Mesenchymal stem cell (in vitro differentiated cells and primary cell): ENCODE data around the gene EGFR.

Experiments used
- DNase-seq: peaks from one replicate; pipeline ENCODE4 v3.0.0-alpha.2; 2013
- H2AFZ ChIP-seq: one replicate; pipeline ENCODE4 v1.6.1; 2013; ENCODE audit warnings: low read depth, mild to moderate bottlenecking, control low read depth, inconsistent platforms, low read length, moderate library complexity
- H2AK5ac ChIP-seq: 2 replicates; pipeline ENCODE4 v1.6.1; 2013; ENCODE audit warnings: low read length, moderate library complexity, mild to moderate bottlenecking, inconsistent platforms; ENCODE audit not compliant: severe bottlenecking
- H2BK120ac ChIP-seq: one replicate; pipeline ENCODE4 v1.6.1; 2013; ENCODE audit warnings: low read depth, mild to moderate bottlenecking, inconsistent platforms, low read length, moderate library complexity
- H2BK12ac ChIP-seq, 2 experiments: one replicate each; pipeline ENCODE4 v1.6.1; 2013; ENCODE audit warnings: inconsistent platforms in 2 of 2, low read length in 2 of 2, mild to moderate bottlenecking in 2 of 2, moderate library complexity in 2 of 2, control low read depth in 1 of 2
- H2BK15ac ChIP-seq: one replicate; pipeline ENCODE4 v1.6.1; 2013; ENCODE audit warnings: mild to moderate bottlenecking, low read depth, inconsistent platforms; ENCODE audit not compliant: poor library complexity, severe bottlenecking
- H2BK5ac ChIP-seq: 2 replicates; pipeline ENCODE4 v1.6.1; 2013; ENCODE audit warnings: low read depth, mild to moderate bottlenecking, low read length, control low read depth, inconsistent platforms; ENCODE audit not compliant: poor library complexity, severe bottlenecking
- H3K14ac ChIP-seq, 2 experiments: one replicate each; pipeline ENCODE4 v1.6.1; 2013; ENCODE audit warnings: inconsistent platforms in 2 of 2, low read length in 2 of 2, control low read depth in 1 of 2, mild to moderate bottlenecking in 1 of 2, moderate library complexity in 1 of 2
- H3K18ac ChIP-seq, 2 experiments: one replicate each; pipeline ENCODE4 v1.6.1; 2013; ENCODE audit warnings: inconsistent platforms in 2 of 2, low read length in 2 of 2, control low read depth in 1 of 2, low read depth in 1 of 2, mild to moderate bottlenecking in 1 of 2
- H3K23ac ChIP-seq, 2 experiments: one replicate each; pipeline ENCODE4 v1.6.1; 2013; ENCODE audit warnings: inconsistent platforms in 2 of 2, low read length in 2 of 2, mild to moderate bottlenecking in 2 of 2, moderate library complexity in 2 of 2, control low read depth in 1 of 2
- H3K27ac ChIP-seq: 2 replicates; pipeline ENCODE4 v1.5.1; 2013; ENCODE audit warnings: mild to moderate bottlenecking, moderate library complexity, low read length, control low read depth, inconsistent platforms; ENCODE audit not compliant: poor library complexity, severe bottlenecking
- H3K27me3 ChIP-seq, 2 experiments: 2 replicates each; pipeline versions ENCODE4 v1.6.1 to v1.7.0; 2013; ENCODE audit warnings: low read length in 2 of 2, mild to moderate bottlenecking in 2 of 2, moderate library complexity in 2 of 2, control low read depth in 1 of 2, inconsistent platforms in 1 of 2; ENCODE audit not compliant: control insufficient read depth in 1 of 2, insufficient read depth in 1 of 2
- H3K36me3 ChIP-seq, 2 experiments: 2 replicates each; pipeline versions ENCODE4 v1.6.1 to v1.7.0; 2013; ENCODE audit warnings: low read length in 2 of 2, control low read depth in 1 of 2, inconsistent platforms in 1 of 2, low read depth in 1 of 2, mild to moderate bottlenecking in 1 of 2; ENCODE audit not compliant: insufficient read depth in 2 of 2, control insufficient read depth in 1 of 2
- H3K4ac ChIP-seq, 2 experiments: one replicate each; pipeline ENCODE4 v1.6.1; 2013; ENCODE audit warnings: inconsistent platforms in 2 of 2, low read length in 2 of 2, mild to moderate bottlenecking in 2 of 2, moderate library complexity in 2 of 2, control low read depth in 1 of 2, low read depth in 1 of 2
- H3K4me1 ChIP-seq: 2 replicates; pipeline ENCODE4 v1.6.1; 2013; ENCODE audit warnings: low read depth, low read length, control low read depth; ENCODE audit not compliant: control insufficient read depth, insufficient read depth
- H3K4me2 ChIP-seq: 2 replicates; pipeline ENCODE4 v1.6.1; 2013; ENCODE audit warnings: low read length, mild to moderate bottlenecking, inconsistent platforms; ENCODE audit not compliant: poor library complexity, severe bottlenecking
- H3K4me3 ChIP-seq, 2 experiments: 2 replicates each; pipeline versions ENCODE4 v1.5.1 to v1.7.0; 2013; ENCODE audit warnings: low read length in 2 of 2, mild to moderate bottlenecking in 2 of 2, control low read depth in 1 of 2, low read depth in 1 of 2; ENCODE audit not compliant: insufficient read depth in 1 of 2
- H3K79me1 ChIP-seq: replicated peaks from 2 replicates; pipeline ENCODE4 v1.6.1; 2013; ENCODE audit warnings: mild to moderate bottlenecking, control low read depth, low read length, inconsistent platforms; ENCODE audit not compliant: poor library complexity, severe bottlenecking
- H3K9ac ChIP-seq: 2 replicates; pipeline ENCODE4 v1.7.0; 2013; ENCODE audit warnings: mild to moderate bottlenecking, low read length, moderate library complexity
- H3K9me3 ChIP-seq: 2 replicates; pipeline ENCODE4 v1.7.0; 2013; ENCODE audit warnings: mild to moderate bottlenecking, low read length; ENCODE audit not compliant: control insufficient read depth
- H4K8ac ChIP-seq: one replicate; pipeline ENCODE4 v1.6.1; 2013; ENCODE audit warnings: inconsistent platforms, mild to moderate bottlenecking, low read length, moderate library complexity
- H4K91ac ChIP-seq: one replicate; pipeline ENCODE4 v1.6.1; 2013; ENCODE audit warnings: mild to moderate bottlenecking, low read length, inconsistent platforms
- WGBS: methylation state at CpG from one replicate; pipeline ENCODE4 v1.1.7; 2013; ENCODE audit warnings: mixed read lengths; 5-methylcytosine and 5-hydroxymethylcytosine counted together

EGFR gene

DNA sequence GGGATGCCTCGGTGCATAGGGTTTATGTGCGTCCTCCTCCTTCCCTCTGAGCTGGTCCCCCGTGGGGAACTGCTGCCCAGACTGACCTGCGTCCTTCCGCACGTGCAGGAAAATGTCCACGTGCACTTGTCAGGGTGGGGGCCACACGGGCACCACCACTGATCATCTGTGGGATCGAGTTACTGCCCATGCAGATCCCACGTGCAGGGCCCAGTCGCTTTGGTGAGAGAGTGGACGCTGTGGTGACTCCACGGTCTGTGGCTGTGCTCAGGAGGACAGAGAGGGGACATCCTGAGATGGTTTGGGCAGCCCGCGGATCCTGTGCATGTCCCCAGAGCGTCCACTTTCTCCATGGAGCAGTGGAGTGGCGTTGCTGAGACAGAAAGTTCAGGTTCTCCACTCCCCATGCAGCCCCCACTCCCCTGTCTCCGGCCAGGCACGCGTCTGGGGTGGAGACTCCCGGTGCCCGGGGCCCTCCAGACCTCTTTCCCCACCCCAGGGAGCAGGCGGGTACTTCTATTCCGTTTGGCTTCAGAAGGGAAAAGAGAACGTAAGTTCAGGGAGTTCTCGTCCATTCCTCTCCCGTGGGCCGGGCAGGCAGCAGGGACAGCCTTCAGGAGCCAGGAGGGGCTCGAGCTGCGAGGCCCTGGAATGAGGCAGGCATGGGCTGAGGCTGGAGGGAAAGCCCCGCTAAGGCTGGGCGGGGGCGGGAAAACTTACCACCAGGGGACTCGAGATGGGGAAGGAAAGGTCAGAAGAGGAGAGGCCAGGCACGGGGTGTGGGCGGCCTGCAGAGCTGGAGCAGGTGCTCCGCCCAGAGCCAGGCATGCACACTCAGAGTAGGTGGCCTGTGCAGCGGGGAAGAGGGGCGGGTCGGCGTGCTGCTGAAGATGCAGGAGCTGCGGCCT is 59.9 kb downstream of the EGFR start:
- DNase-seq, result no peak
- no peak overlapping the region for H2AK5ac ChIP-seq
- peak overlapping the region in 1 of 2 experiments; percentile 57 for H3K4ac ChIP-seq
- no peaks in the 10 kb centered on the region for H3K27me3 ChIP-seq
- no peak overlapping the region for H3K4me3 ChIP-seq
- peak overlapping the region; percentile 63 for H4K91ac ChIP-seq
- H3K4me2 ChIP-seq, result no peak overlapping the region
- peak overlapping the region in 1 of 2 experiments; percentile 40 for H3K23ac ChIP-seq
- H3K18ac ChIP-seq, result peak overlapping the region; percentile 37 to 40
- peak overlapping the region; percentile 13 for H3K9ac ChIP-seq
- H3K79me1 ChIP-seq, result peaks cover 34% of the 10 kb centered on the region
- H3K36me3 ChIP-seq, result peaks cover 16% of the 10 kb centered on the region in 2 experiments
- no peak overlapping the region for H2BK15ac ChIP-seq
- H3K14ac ChIP-seq, result peak overlapping the region in 1 of 2 experiments; percentile 63
- H4K8ac ChIP-seq, result peak overlapping the region; percentile 12
- WGBS, result 86% methylated on average over 42 of the region's 42 CpGs
- H2BK5ac ChIP-seq, result no peak overlapping the region
- H3K27ac ChIP-seq, result no peak overlapping the region
- H3K9me3 ChIP-seq, result no peaks in the 10 kb centered on the region
- no peak overlapping the region for H2AFZ ChIP-seq
- peaks cover 29% of the 10 kb centered on the region for H3K4me1 ChIP-seq
- H2BK120ac ChIP-seq, result no peak overlapping the region
- H2BK12ac ChIP-seq, result peak overlapping the region in 1 of 2 experiments; percentile 73

- H2AFZ ChIP-seq, result no peak overlapping the region
- H4K91ac ChIP-seq, result no peak overlapping the region
- H3K9me3 ChIP-seq, result no peaks in the 10 kb centered on the region
- no peak overlapping the region for H2BK12ac ChIP-seq
- no peak overlapping the region for H3K18ac ChIP-seq
- H2AK5ac ChIP-seq, result no peak overlapping the region
- H2BK120ac ChIP-seq, result no peak overlapping the region
- H3K9ac ChIP-seq, result no peak overlapping the region
- H3K27me3 ChIP-seq, result no peaks in the 10 kb centered on the region
- no peak overlapping the region for H3K4me3 ChIP-seq
- H3K36me3 ChIP-seq, result peaks cover 16 to 22% of the 10 kb centered on the region in 2 experiments
- no peak overlapping the region for H3K14ac ChIP-seq
- H3K4me1 ChIP-seq, result peaks cover 31% of the 10 kb centered on the region
- no peak overlapping the region for H2BK5ac ChIP-seq
- no peak overlapping the region for H4K8ac ChIP-seq
- no peak overlapping the region for H3K27ac ChIP-seq
- H3K4ac ChIP-seq, result no peak overlapping the region
- DNase-seq, result no peak
- H3K4me2 ChIP-seq, result no peak overlapping the region
- H2BK15ac ChIP-seq, result no peak overlapping the region
- H3K79me1 ChIP-seq, result peaks cover 37% of the 10 kb centered on the region
- no peak overlapping the region for H3K23ac ChIP-seq
Measured at GRCh38 chr7:55080000-55080623, 61.3 kb downstream of the EGFR start.

- WGBS, result 61% methylated on average over 7 of the region's 7 CpGs
- no peak overlapping the region for H2AK5ac ChIP-seq
- H3K18ac ChIP-seq, result peak overlapping the region; percentile 78 to 80
- DNase-seq, result no peak
- peaks cover 34% of the 10 kb centered on the region for H3K79me1 ChIP-seq
- H2AFZ ChIP-seq, result no peak overlapping the region
- peak overlapping the region; percentile 48 for H3K9ac ChIP-seq
- peaks cover 16 to 22% of the 10 kb centered on the region in 2 experiments for H3K36me3 ChIP-seq
- peak overlapping the region; percentile 25 for H4K91ac ChIP-seq
- H3K4me2 ChIP-seq, result no peak overlapping the region
- no peak overlapping the region for H2BK120ac ChIP-seq
- H2BK5ac ChIP-seq, result no peak overlapping the region
- no peak overlapping the region for H3K27ac ChIP-seq
- H2BK12ac ChIP-seq, result peak overlapping the region; percentile 33 to 44
- no peak overlapping the region for H4K8ac ChIP-seq
- no peaks in the 10 kb centered on the region for H3K27me3 ChIP-seq
- peak overlapping the region; percentile 6 to 30 for H3K4ac ChIP-seq
- H3K9me3 ChIP-seq, result no peaks in the 10 kb centered on the region
- peak overlapping the region; percentile 48 for H2BK15ac ChIP-seq
- H3K4me3 ChIP-seq, result peak overlapping the region in 1 of 2 experiments; percentile 40
- no peak overlapping the region for H3K23ac ChIP-seq
- peak overlapping the region in 1 of 2 experiments; percentile 23 for H3K14ac ChIP-seq
- H3K4me1 ChIP-seq, result peaks cover 35% of the 10 kb centered on the region
Measured at GRCh38 chr7:55081068-55081467, 62.3 kb downstream of the EGFR start.
